Uterus (tissue), 4 donors: ENCODE measurements around the gene TPM2. TPM values are rescaled to one million over a fixed set of nuclear protein-coding genes. Genes with fewer than 3 reads are reported as not detected.

Experiments
- DNase-seq, 2 donors: peaks; one replicate each; pipeline ENCODE4 v3.0.0-alpha.2; 2019 to 2020
- H3K27ac ChIP-seq, 2 donors: fragments of 200-600 bp; sonication (generic); 1 replicate in 1 of 2; 2 replicates in 1 of 2; pipeline ENCODE4 v1.5.1; 2016 to 2018
- H3K27me3 ChIP-seq, 2 donors: fragments of 200-600 bp; sonication (generic); one replicate each; pipeline ENCODE4 v1.5.1; 2018 to 2019; ENCODE audit warnings: control low read depth in 1 of 2
- H3K36me3 ChIP-seq, 2 donors: fragments of 200-600 bp; sonication (generic); one replicate each; pipeline ENCODE4 v1.5.1; 2019; ENCODE audit warnings: control low read depth in 1 of 2
- H3K4me1 ChIP-seq, 2 donors: fragments of 200-600 bp; sonication (generic); one replicate each; pipeline ENCODE4 v1.5.1; 2018 to 2019; ENCODE audit warnings: control low read depth in 1 of 2
- H3K4me3 ChIP-seq, 2 donors: fragments of 200-600 bp; sonication (generic); 1 replicate in 1 of 2; 2 replicates in 1 of 2; pipeline ENCODE4 v1.5.1; 2018 to 2019; ENCODE audit warnings: mild to moderate bottlenecking in 1 of 2
- H3K9me3 ChIP-seq, 2 donors: fragments of 200-600 bp; sonication (generic); one replicate each; pipeline ENCODE4 v1.5.1; 2019; ENCODE audit warnings: control low read depth in 1 of 2
- POLR2A ChIP-seq, 2 donors: fragments of 450-650 bp; IDR thresholded peaks; one replicate each; pipeline ENCODE4 v1.6.1; 2016; ENCODE audit warnings: antibody characterized with exemption in 2 of 2, mild to moderate bottlenecking in 1 of 2, moderate library complexity in 1 of 2
- intact Hi-C: fragments of 100-400 bp; cut with DNase I; formaldehyde crosslinking; loops from one replicate; pipeline ENCODE4 v1.15.1; 2023; ENCODE audit warnings: low total_unique reads
- total RNA-seq, 4 donors: library from RNA; depleted of rRNA in 3 of 4; stranded (reverse); fragments of >200 nt in 3 of 4; gene quantifications; one replicate each; pipeline versions ENCODE4 v1.1.0 to v1.2.4, GENCODE V29; 2014 to 2023
- TF ChIP-seq, protein P1 (sequence below), 4 experiments: fragments of 200-600 bp in 2 of 4; fragments of 450-650 bp in 2 of 4; sonication (generic) in 2 of 4; IDR thresholded peaks; one replicate each; pipeline ENCODE4 v1.5.1; 2016 to 2019; ENCODE audit warnings: antibody characterized with exemption in 4 of 4, mild to moderate bottlenecking in 2 of 4, moderate library complexity in 1 of 4
- donor health status: DM: yes; HTN: yes; CAD: no.

TPM2 gene
- total RNA-seq, 4 donors from 2014 or later = 491 to 2,682 (median 829) TPM

DNA sequence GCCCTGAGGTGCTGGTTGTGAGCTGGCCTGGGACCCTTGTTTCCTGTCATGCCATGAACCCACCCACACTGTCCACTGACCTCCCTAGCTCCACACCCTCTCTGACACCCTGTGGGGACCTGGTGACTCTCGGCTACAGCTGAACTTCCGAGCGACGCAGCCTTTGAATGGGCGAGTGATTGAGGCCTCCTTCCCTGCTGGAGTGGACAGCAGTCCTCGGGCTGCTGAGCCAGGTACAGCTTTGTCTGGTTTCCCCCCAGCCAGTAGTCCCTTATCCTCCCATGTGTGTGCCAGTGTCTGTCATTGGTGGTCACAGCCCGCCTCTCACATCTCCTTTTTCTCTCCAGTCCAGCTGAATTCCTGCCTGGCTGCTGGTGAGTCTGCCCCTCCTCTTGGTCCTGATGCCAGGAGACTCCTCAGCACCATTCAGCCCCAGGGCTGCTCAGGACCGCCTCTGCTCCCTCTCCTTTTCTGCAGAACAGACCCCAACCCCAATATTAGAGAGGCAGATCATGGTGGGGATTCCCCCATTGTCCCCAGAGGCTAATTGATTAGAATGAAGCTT is 9.9 kb downstream of the TPM2 start:
- no peaks in the 10 kb centered on the region for H3K9me3 ChIP-seq
- intact Hi-C loops = no loop called here

DNA sequence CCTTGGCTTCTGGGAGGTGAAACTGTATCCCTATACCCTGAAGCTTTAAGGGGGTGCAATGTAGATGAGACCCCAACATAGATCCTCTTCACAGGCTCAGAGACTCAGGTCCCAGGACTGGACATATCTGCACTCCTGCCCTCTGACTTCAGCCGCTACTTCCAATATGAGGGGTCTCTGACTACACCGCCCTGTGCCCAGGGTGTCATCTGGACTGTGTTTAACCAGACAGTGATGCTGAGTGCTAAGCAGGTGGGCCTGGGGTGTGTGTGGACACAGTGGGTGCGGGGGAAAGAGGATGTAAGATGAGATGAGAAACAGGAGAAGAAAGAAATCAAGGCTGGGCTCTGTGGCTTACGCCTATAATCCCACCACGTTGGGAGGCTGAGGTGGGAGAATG is 10.6 kb downstream of the TPM2 start:
- Histone ChIP-seq H3K4me3 (no peak overlapping the region), H3K4me1 (peaks cover 0 to 7% of the 10 kb centered on the region in 2 donors), H3K27ac (no peak overlapping the region), H3K36me3 (no peaks in the 10 kb centered on the region), H3K27me3 (no peaks in the 10 kb centered on the region), H3K9me3 (no peaks in the 10 kb centered on the region)
- no peak for DNase-seq
- TF ChIP-seq, protein P1, sequence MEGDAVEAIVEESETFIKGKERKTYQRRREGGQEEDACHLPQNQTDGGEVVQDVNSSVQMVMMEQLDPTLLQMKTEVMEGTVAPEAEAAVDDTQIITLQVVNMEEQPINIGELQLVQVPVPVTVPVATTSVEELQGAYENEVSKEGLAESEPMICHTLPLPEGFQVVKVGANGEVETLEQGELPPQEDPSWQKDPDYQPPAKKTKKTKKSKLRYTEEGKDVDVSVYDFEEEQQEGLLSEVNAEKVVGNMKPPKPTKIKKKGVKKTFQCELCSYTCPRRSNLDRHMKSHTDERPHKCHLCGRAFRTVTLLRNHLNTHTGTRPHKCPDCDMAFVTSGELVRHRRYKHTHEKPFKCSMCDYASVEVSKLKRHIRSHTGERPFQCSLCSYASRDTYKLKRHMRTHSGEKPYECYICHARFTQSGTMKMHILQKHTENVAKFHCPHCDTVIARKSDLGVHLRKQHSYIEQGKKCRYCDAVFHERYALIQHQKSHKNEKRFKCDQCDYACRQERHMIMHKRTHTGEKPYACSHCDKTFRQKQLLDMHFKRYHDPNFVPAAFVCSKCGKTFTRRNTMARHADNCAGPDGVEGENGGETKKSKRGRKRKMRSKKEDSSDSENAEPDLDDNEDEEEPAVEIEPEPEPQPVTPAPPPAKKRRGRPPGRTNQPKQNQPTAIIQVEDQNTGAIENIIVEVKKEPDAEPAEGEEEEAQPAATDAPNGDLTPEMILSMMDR (IDR thresholded peaks at IDR 0.05) = no peak
- TF ChIP-seq POLR2A (IDR thresholded peaks at IDR 0.05) = no peak
- intact Hi-C loops = no loop called here

More for the DNA sequence above, 9.9 kb downstream of the TPM2 start:
- no peak for DNase-seq
- Histone ChIP-seq H3K36me3 (no peaks in the 10 kb centered on the region), H3K27me3 (no peaks in the 10 kb centered on the region), H3K4me3 (no peak overlapping the region), H3K27ac (peak overlapping the region in 1 of 2 donors; percentile 2), H3K4me1 (peaks cover 0 to 7% of the 10 kb centered on the region in 2 donors)
- TF ChIP-seq, protein P1 (IDR thresholded peaks at IDR 0.05) = no peak
- TF ChIP-seq POLR2A (IDR thresholded peaks at IDR 0.05) = no peak

DNA sequence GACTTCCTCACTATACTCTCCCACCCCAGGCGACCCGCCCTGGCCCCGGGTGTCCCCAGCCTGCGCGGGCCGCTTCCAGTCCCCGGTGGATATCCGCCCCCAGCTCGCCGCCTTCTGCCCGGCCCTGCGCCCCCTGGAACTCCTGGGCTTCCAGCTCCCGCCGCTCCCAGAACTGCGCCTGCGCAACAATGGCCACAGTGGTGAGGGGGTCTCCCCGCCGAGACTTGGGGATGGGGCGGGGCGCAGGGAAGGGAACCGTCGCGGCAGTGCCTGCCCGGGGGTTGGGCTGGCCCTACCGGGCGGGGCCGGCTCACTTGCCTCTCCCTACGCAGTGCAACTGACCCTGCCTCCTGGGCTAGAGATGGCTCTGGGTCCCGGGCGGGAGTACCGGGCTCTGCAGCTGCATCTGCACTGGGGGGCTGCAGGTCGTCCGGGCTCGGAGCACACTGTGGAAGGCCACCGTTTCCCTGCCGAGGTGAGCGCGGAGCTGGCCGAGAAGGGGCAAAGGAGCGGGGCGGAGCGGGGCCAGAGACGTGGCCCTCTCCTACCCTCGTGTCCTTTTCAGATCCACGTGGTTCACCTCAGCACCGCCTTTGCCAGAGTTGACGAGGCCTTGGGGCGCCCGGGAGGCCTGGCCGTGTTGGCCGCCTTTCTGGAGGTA is 13.9 kb downstream of the TPM2 start:
- Histone ChIP-seq H3K27me3 (no peaks in the 10 kb centered on the region), H3K4me3 (peak overlapping the region; percentile 34 to 44), H3K9me3 (no peaks in the 10 kb centered on the region), H3K36me3 (no peaks in the 10 kb centered on the region), H3K27ac (peak overlapping the region in 1 of 2 donors; percentile 16), H3K4me1 (no peaks in the 10 kb centered on the region)
- peak in 1 of 2 donors; percentile 48 for DNase-seq
- TF ChIP-seq, protein P1 (IDR thresholded peaks at IDR 0.05) = no peak
- no peak for TF ChIP-seq POLR2A (IDR thresholded peaks at IDR 0.05)
- intact Hi-C loops = no loop called here

DNA sequence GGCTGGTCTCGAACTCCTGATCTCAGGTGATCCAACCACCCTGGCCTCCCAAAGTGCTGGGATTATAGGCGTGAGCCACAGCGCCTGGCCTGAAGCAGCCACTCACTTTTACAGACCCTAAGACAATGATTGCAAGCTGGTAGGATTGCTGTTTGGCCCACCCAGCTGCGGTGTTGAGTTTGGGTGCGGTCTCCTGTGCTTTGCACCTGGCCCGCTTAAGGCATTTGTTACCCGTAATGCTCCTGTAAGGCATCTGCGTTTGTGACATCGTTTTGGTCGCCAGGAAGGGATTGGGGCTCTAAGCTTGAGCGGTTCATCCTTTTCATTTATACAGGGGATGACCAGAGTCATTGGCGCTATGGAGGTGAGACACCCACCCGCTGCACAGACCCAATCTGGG is 14.5 kb downstream of the TPM2 start:
- H3K27ac ChIP-seq = no peak overlapping the region
- TF ChIP-seq POLR2A (IDR thresholded peaks at IDR 0.05) = no peak
- TF ChIP-seq, protein P1 (IDR thresholded peaks at IDR 0.05) = no peak
- H3K4me1 ChIP-seq = no peaks in the 10 kb centered on the region
- no peaks in the 10 kb centered on the region for H3K36me3 ChIP-seq
- intact Hi-C loops = no loop called here
- no peaks in the 10 kb centered on the region for H3K27me3 ChIP-seq
- DNase-seq = peak in 1 of 2 donors; percentile 14
- H3K4me3 ChIP-seq = peak overlapping the region; percentile 34 to 44
- H3K9me3 ChIP-seq = no peaks in the 10 kb centered on the region

DNA sequence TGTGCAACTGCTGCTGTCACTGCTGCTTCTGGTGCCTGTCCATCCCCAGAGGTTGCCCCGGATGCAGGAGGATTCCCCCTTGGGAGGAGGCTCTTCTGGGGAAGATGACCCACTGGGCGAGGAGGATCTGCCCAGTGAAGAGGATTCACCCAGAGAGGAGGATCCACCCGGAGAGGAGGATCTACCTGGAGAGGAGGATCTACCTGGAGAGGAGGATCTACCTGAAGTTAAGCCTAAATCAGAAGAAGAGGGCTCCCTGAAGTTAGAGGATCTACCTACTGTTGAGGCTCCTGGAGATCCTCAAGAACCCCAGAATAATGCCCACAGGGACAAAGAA is 15.7 kb downstream of the TPM2 start:
- intact Hi-C loops = no loop called here
- TF ChIP-seq, protein P1 (IDR thresholded peaks at IDR 0.05) = no peak
- no peak for TF ChIP-seq POLR2A (IDR thresholded peaks at IDR 0.05)
- DNase-seq = no peak

More for the DNA sequence above, 15.7 kb downstream of the TPM2 start:
- H3K36me3 ChIP-seq = no peaks in the 10 kb centered on the region
- no peak overlapping the region for H3K4me3 ChIP-seq
- no peaks in the 10 kb centered on the region for H3K9me3 ChIP-seq
- H3K4me1 ChIP-seq = no peaks in the 10 kb centered on the region
- no peaks in the 10 kb centered on the region for H3K27me3 ChIP-seq
- H3K27ac ChIP-seq = no peak overlapping the region
